Adipocyte (in vitro differentiated cells): ENCODE results near the gene GATAD2B.

ENCODE experiments used
- DNase-seq: peaks from one replicate; pipeline ENCODE4 v3.0.0-alpha.2; 2015; ENCODE audit warnings: low read depth
- H3K27me3 ChIP-seq: replicated peaks from 2 replicates; pipeline ENCODE4 v1.7.0; 2013; ENCODE audit warnings: mild to moderate bottlenecking, low read length, moderate library complexity; ENCODE audit not compliant: control insufficient read depth, insufficient read depth
- H3K36me3 ChIP-seq: 2 replicates; pipeline ENCODE4 v1.7.0; 2013; ENCODE audit warnings: low read length, mild to moderate bottlenecking, moderate library complexity; ENCODE audit not compliant: control insufficient read depth, insufficient read depth, severe bottlenecking
- H3K4me1 ChIP-seq: 2 replicates; pipeline ENCODE4 v1.7.0; 2013; ENCODE audit warnings: mild to moderate bottlenecking, low read length, moderate library complexity; ENCODE audit not compliant: control insufficient read depth, insufficient read depth
- H3K4me3 ChIP-seq: 2 replicates; pipeline ENCODE4 v1.7.0; 2013; ENCODE audit warnings: mild to moderate bottlenecking, low read length, moderate library complexity
- H3K9ac ChIP-seq: 2 replicates; pipeline ENCODE4 v1.7.0; 2013; ENCODE audit warnings: mild to moderate bottlenecking, low read length, moderate library complexity
- H3K9me3 ChIP-seq: 2 replicates; pipeline ENCODE4 v1.7.0; 2013; ENCODE audit warnings: mild to moderate bottlenecking, low read length, moderate library complexity; ENCODE audit not compliant: control insufficient read depth

GATAD2B gene

DNA sequence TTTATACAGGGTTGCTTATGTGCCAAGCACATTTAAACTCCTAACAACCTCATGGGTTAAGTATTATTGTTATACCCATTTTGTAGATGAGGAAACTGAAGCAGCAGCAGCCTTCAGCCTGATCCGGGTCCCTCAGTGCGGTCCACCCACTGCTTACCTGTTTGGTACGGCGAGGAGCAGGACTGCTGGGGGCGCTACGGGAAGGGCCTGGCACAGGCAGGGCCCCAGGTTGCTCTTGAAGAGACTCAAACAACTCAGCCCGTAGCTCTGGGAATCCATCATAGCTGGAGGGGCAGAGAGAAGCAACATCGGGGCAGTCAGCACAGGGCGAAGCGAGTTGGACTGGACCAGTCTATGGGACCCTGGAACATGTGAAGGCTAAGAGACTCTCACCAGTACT lies 14.6 kb upstream of the GATAD2B start:
- Histone ChIP-seq H3K4me3 (no peak overlapping the region), H3K27me3 (no peaks in the 10 kb centered on the region), H3K36me3 (peaks cover 70% of the 10 kb centered on the region), H3K9ac (no peak overlapping the region), H3K9me3 (no peaks in the 10 kb centered on the region), H3K4me1 (no peaks in the 10 kb centered on the region)
- DNase-seq = no peak

DNA sequence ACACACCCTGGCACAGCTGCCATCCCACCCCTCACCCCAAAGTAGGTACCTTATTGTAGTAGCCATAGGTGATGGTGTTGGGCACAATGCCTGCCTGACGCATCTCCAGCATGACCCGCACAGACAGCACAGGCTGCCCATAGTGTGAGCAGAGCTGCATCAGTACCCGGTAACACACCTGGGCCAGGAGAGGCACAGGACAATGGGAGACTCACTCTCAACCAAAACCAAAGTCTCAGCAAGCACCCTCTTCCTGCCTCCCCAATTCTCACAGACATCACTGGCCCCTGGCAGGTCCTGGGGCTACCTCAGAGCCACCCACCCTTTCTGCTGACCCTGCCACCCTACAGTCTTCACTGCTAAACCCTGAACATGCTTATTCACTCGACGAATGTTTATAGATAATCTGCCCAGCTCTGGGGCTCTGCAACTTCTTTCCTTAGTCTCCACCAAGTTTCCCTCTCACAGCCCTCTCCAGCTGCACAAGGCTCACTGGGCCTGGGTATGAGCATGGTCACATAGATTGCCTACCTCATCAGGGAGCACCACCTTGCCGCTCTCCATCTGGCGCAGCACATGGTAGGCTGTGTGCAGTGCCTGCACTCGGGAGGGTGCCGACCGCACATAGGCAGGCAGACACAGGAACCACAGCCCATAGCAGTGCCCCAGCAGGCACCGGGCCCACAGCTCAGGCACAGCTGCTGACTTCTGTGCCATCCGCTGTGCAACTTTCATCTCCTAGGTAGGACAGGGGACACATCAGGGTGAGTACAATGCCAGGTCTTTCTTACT lies 13.4 kb upstream of the GATAD2B start:
- no peak overlapping the region for H3K9ac ChIP-seq
- H3K36me3 ChIP-seq = peaks cover 69% of the 10 kb centered on the region
- H3K4me1 ChIP-seq = no peaks in the 10 kb centered on the region
- no peaks in the 10 kb centered on the region for H3K27me3 ChIP-seq
- no peak for DNase-seq
- no peaks in the 10 kb centered on the region for H3K9me3 ChIP-seq
- no peak overlapping the region for H3K4me3 ChIP-seq

DNA sequence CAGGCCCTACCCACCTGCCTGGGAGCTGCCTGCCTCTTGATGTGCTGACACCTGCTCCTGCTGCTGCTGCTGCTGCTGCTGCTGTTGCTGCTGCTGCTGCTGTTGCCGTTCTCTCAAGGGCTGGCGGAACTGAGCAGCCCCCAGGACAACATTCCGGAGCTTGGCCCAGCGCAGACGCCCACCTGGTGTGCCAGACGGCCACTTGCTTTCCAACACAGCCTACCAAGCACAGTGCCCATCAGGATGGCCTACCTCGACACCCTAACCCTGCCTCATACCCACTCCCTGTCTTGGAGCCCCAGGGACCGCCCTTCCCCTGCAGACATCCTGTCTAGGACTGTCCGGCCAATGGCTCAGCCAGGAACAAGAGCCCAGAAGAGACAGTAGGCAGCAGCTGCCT lies 12.0 kb upstream of the GATAD2B start:
- Histone ChIP-seq H3K4me3 (no peak overlapping the region), H3K9ac (no peak overlapping the region), H3K4me1 (no peaks in the 10 kb centered on the region), H3K9me3 (no peaks in the 10 kb centered on the region), H3K27me3 (no peaks in the 10 kb centered on the region), H3K36me3 (peaks cover 62% of the 10 kb centered on the region)
- no peak for DNase-seq

DNA sequence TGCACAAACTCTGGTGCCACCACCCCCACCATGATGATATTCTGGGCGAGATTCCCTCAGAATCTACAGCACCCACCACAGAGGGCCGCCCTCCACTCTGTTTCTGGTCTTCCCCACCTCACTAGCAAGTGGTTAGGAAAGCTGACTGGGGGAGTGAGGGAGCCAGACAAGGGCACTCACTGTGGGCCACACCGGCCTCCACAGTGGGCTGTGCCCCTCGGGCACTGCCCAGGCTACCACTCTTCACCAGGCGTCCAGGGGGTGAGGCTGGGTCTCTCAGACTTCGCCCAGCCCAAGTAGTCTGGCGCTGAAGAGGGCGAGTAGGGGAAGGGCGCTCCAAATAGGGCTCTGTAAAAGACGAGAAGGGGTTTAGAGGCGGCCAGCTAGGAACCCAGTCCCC lies 11.2 kb upstream of the GATAD2B start:
- H3K36me3 ChIP-seq = peaks cover 58% of the 10 kb centered on the region

DNA sequence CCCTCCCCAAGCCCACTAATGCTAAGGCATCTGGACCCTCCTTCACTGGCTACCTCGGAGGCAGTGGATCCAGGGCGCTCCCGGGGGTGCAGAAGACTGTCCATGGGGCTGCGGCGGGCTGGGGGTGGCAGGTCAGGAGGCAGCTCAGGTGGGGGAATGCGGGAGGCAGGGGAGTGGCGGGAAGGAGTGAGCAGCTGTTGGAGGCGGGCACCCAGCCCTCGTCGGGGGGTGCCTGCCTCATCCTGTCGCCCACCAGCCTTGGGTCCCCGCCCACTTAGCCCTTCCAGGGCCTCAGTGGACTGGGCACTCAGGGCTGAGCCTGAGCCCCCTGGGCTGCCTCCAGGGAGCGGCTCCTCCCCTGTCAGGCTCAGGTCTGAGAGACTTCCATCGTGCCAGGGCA lies 10.7 kb upstream of the GATAD2B start:
- H3K27me3 ChIP-seq = no peaks in the 10 kb centered on the region
- peaks cover 58% of the 10 kb centered on the region for H3K36me3 ChIP-seq
- no peak for DNase-seq

More for the DNA sequence above, 11.2 kb upstream of the GATAD2B start:
- no peak for DNase-seq
- H3K4me1 ChIP-seq = peaks cover 2% of the 10 kb centered on the region
- H3K9ac ChIP-seq = no peak overlapping the region
- H3K27me3 ChIP-seq = no peaks in the 10 kb centered on the region
- H3K4me3 ChIP-seq = no peak overlapping the region
- no peaks in the 10 kb centered on the region for H3K9me3 ChIP-seq

DNA sequence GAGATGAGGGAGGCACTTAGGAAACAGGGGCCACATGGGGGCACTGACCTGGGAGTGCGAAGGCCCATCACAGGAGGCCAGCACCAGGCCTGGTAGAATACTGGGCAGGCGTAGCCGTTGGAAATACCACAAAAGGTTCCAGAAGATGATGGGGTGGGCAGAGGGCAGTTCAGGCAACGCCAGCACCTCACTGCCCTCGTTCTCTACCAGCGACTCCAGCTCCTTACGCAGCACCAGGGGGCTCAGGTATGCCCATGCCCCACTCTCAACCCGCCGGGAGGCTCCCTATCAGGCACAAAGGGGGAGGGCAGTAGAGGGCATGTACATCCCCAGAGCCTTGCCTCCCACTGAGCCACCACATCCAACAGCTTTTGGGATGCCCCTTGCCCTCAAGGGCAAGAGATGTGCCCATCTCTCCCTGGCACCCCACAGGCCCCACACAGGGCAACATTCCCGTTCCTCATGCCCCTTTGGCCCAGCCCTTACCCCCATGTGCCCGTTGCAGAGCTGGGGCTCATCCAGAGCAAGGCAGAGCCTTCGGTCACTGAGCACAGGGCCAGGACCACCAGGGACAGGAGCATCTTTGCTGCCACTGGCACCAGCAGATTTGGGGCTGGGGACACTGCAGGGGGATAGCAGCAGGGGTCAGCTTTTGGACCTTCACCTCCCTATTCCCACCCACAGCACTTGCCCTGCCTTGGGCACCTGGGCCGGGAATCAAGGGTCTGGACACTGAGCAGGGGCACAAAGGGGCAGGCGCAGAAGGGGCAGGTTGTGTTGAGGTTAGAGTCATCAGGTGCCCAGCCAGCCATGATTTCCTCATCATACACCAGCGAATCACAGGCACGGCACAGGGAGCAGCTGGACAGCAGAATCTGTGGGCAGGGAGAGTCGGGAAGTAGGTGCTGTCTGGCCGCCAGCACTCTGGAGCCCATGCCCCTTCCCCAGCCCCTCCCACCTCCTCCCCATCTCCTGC lies 9.7 kb upstream of the GATAD2B start:
- no peaks in the 10 kb centered on the region for H3K27me3 ChIP-seq
- no peak overlapping the region for H3K4me3 ChIP-seq
- no peak for DNase-seq

More for the DNA sequence above, 10.7 kb upstream of the GATAD2B start:
- Histone ChIP-seq H3K9ac (no peak overlapping the region), H3K9me3 (no peaks in the 10 kb centered on the region), H3K4me1 (peaks cover 5% of the 10 kb centered on the region), H3K4me3 (no peak overlapping the region)

DNA sequence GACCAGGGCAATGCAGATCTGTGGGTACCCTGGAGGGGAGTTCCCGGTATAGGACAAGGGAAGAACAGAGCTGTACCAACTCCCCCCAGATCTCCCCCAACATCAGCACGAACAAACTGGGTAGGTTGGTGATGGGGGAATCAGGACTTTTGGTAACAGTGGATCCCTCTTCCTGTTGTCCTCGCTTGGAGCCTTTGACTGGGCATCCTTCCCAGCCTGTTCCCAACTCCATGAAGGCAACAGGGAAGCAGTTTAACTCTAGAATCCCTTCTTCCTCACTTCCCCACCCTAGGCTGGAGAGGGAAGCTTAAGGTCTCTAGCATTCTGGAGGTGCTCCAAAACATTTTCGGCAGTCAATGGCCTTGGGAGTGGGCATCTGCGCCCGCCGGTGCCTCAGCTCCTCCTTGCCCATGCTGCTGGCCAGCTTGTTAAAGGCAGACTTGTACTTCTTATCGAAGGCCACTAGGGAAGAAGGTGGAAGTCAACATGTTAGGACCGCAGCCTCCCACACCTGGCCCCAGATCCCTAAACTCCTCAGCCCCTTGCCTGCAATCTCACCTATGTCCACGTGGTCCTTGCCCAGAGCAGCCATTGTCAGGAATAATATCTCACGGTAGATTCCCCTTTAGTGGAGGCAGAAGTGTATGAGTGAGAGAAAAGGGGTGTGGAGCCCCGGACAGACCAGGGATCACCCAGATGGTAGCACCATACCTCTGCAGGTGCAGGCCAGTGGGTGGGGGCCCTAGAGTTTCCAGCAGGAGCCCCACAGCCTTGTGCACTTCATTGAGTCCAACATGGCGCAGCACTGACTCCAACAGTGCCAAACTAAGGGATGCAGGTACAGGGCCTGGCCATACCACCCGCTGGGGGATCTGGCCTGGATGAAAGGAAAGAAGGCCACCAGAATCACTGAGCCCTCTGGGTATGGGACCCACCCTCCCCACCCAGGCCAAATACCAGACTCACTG lies 7.5 kb upstream of the GATAD2B start:
- H3K36me3 ChIP-seq = peaks cover 32% of the 10 kb centered on the region

More for the DNA sequence above, 9.7 kb upstream of the GATAD2B start:
- Histone ChIP-seq H3K9me3 (no peaks in the 10 kb centered on the region), H3K36me3 (peaks cover 53% of the 10 kb centered on the region), H3K4me1 (peaks cover 5% of the 10 kb centered on the region), H3K9ac (no peak overlapping the region)

DNA sequence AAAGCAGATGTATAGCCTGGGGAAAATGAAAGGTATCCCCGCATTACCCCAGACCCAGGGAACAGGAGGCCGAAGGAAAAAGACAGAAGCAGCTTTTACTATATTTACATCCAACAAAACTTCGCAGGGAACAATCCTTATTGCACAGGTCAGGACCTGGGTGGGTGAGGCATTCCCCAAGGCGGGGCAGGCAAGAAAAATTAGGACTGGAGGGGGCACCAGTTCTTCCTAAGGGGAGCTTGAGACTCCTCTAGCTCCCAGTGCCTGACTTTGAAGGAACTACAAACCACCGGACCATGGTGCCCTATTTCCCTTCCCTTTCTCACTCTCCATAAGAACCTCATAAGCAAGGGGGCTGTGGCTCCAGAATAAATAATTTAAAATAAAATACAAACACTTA lies 6.7 kb upstream of the GATAD2B start:
- no peak overlapping the region for H3K9ac ChIP-seq
- no peak for DNase-seq
- H3K4me3 ChIP-seq = no peak overlapping the region
- no peaks in the 10 kb centered on the region for H3K9me3 ChIP-seq
- peaks cover 26% of the 10 kb centered on the region for H3K36me3 ChIP-seq
- H3K4me1 ChIP-seq = peaks cover 5% of the 10 kb centered on the region
- no peaks in the 10 kb centered on the region for H3K27me3 ChIP-seq

More for the DNA sequence above, 7.5 kb upstream of the GATAD2B start:
- Histone ChIP-seq H3K27me3 (no peaks in the 10 kb centered on the region), H3K9me3 (no peaks in the 10 kb centered on the region), H3K4me3 (no peak overlapping the region), H3K9ac (no peak overlapping the region), H3K4me1 (peaks cover 5% of the 10 kb centered on the region)
- no peak for DNase-seq

DNA sequence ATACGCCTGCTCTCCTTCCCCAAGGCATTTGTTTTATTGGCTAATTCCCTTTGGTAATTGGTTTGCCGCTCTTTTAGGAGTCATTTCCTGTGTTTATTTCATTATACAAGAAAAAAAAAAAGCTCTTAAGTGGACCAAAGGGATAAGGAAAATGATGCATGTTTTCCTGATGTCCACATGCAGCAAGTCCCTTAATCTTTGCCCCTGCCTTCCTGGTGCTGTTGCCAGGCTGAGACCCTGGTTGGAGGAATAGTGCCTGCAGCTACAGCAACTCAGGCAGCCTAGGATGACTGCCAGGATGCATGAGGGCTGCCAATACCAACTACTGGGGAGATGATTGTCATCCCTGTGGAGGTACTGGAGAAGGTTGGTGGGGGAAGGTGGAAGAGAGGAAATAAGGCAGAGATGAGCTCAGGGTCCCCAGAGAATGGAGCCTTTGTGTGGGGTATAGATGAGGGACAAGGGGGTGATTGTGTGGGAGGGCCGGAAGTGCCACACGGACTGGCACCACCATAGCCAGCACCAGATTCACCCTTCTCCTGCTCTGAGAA lies 6.1 kb upstream of the GATAD2B start:
- Histone ChIP-seq H3K4me3 (no peak overlapping the region), H3K9ac (no peak overlapping the region), H3K27me3 (no peaks in the 10 kb centered on the region), H3K4me1 (peaks cover 8% of the 10 kb centered on the region), H3K9me3 (no peaks in the 10 kb centered on the region), H3K36me3 (peaks cover 21% of the 10 kb centered on the region)
- peak; percentile 8 for DNase-seq

DNA sequence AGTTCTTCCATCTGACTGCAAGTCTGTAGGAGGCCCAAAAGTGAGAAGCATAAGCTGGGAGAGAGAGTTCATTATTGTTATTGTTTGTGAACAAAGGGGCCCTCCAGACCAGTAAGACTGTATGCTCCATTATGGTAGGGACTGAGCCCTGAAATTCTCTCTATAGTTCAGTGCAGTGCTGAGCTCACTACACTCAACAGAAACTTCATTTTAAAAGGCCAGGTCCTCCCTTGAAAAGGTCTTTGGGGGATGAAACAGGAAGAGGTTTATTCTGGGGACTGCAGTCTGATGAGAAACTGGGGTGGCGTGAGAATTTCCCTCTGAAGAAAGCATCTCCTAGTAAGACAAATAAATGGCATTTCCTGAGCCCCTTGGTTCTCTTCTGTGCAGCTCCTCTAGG lies 5.5 kb upstream of the GATAD2B start:
- Histone ChIP-seq H3K9me3 (no peaks in the 10 kb centered on the region), H3K27me3 (no peaks in the 10 kb centered on the region), H3K4me1 (peaks cover 12% of the 10 kb centered on the region), H3K36me3 (peaks cover 16% of the 10 kb centered on the region), H3K4me3 (no peak overlapping the region), H3K9ac (no peak overlapping the region)
- no peak for DNase-seq
